ENCODE results near the gene SOX8. TPM values are rescaled to one million over a fixed set of nuclear protein-coding genes. Genes with fewer than 3 reads are reported as not detected.

Gene SOX8
- total and polyA plus RNA-seq, 2 experiments from 2014 or later = 5.7 to 26.2 TPM

- TF ChIP-seq REST (IDR thresholded peaks at IDR 0.05; ENCODE audit: unreplicated experiment) = no peak
- TF ChIP-seq NANOG (IDR thresholded peaks at IDR 0.05; ENCODE audit: borderline replicate concordance) = no peak
- no peak for TF ChIP-seq EZH2phosphoT487 (IDR thresholded peaks at IDR 0.05; ENCODE audit: unreplicated experiment)
Measured at GRCh38 chr16:1018447-1019198, 37.1 kb downstream of the SOX8 start (continued).

- no peaks in the 10 kb centered on the region for H3K79me2 ChIP-seq (replicated peaks; ENCODE audit: insufficient read depth)
- no peaks in the 10 kb centered on the region for H3K9me2 ChIP-seq (ENCODE audit: insufficient read depth)
- Mint-ChIP-seq H3K4me1 (no peaks in the 10 kb centered on the region), H3K4me3 (no peak overlapping the region), H3K27me3 (ENCODE audit: insufficient read depth, low read depth, poor library complexity) (peaks cover 2% of the 10 kb centered on the region), H3K27ac (no peak overlapping the region), H3K9me3 (no peaks in the 10 kb centered on the region), H3K36me3 (ENCODE audit: low read depth) (no peaks in the 10 kb centered on the region)
- no peak overlapping the region for H3K27ac ChIP-seq (ENCODE audit: low read depth)
- ATAC-seq (peak; percentile 11; the same call in 2 of the 3 replicates), DNase-seq (ENCODE audit: low spot score) (no peak)
- no peak overlapping the region for H3K4me2 ChIP-seq
- H3K4me3 ChIP-seq = no peak overlapping the region
- H2AFZ ChIP-seq = no peak overlapping the region; the same call in 1 of the 2 replicates
- no peaks in the 10 kb centered on the region for H3K4me1 ChIP-seq (ENCODE audit: insufficient read depth)
- H4K20me1 ChIP-seq (replicated peaks; ENCODE audit: insufficient read depth) = no peaks in the 10 kb centered on the region
- no peaks in the 10 kb centered on the region for H3K36me3 ChIP-seq (ENCODE audit: insufficient read depth)
- no peaks in the 10 kb centered on the region for H3K27me3 ChIP-seq (ENCODE audit: insufficient read depth)
- no peaks in the 10 kb centered on the region for H3F3A ChIP-seq (replicated peaks; ENCODE audit: low read depth)
- no peak for TF ChIP-seq EZH2 (IDR thresholded peaks at IDR 0.05; ENCODE audit: low read depth, unreplicated experiment)
- TF ChIP-seq STAT1 (IDR thresholded peaks at IDR 0.05; ENCODE audit: unreplicated experiment) = no peak
- TF ChIP-seq NANOG (IDR thresholded peaks at IDR 0.05; ENCODE audit: borderline replicate concordance) = no peak
- TF ChIP-seq CTCF (conservative IDR thresholded peaks at IDR 0.05; ENCODE audit: low read depth in 2 of 2) = no peak
- no peak for TF ChIP-seq JUNB (IDR thresholded peaks at IDR 0.05; ENCODE audit: unreplicated experiment)
- TF ChIP-seq ZNF331 (CRISPR knock-in tag; IDR thresholded peaks at IDR 0.05; ENCODE audit: low read depth) = no peak
- no peak for TF ChIP-seq ZNF114 (CRISPR knock-in tag; IDR thresholded peaks at IDR 0.05)
- TF ChIP-seq REST (IDR thresholded peaks at IDR 0.05; ENCODE audit: unreplicated experiment) = no peak
- no peak for TF ChIP-seq ETS1 (IDR thresholded peaks at IDR 0.05)
Measured at GRCh38 chr16:1019231-1020090, 37.9 kb downstream of the SOX8 start.
